ENCODE measurements around the gene PALLD.
A peak's percentile ranks its signal among the peaks of the same experiment; 100 is the strongest.

The PALLD gene

GRCh38 chr4:168831919-168832762 is 335.3 kb downstream of the PALLD start:
- peak; percentile 26 to 63 for DNase-seq (ENCODE audit: low read depth in 2 of 2)

GRCh38 chr4:168832763-168833575 is 336.1 kb downstream of the PALLD start:
- no peak for DNase-seq (ENCODE audit: low read depth in 2 of 2)

GRCh38 chr4:168833881-168834280 is 337.0 kb downstream of the PALLD start:
- DNase-seq (ENCODE audit: low read depth in 2 of 2) = no peak

GRCh38 chr4:168835880-168836454 is 339.1 kb downstream of the PALLD start:
- DNase-seq (ENCODE audit: low read depth in 2 of 2) = no peak

- no peak for DNase-seq (ENCODE audit: low read depth in 2 of 2)
Observed at GRCh38 chr4:168836490-168836889, 339.6 kb downstream of the PALLD start.

DNA sequence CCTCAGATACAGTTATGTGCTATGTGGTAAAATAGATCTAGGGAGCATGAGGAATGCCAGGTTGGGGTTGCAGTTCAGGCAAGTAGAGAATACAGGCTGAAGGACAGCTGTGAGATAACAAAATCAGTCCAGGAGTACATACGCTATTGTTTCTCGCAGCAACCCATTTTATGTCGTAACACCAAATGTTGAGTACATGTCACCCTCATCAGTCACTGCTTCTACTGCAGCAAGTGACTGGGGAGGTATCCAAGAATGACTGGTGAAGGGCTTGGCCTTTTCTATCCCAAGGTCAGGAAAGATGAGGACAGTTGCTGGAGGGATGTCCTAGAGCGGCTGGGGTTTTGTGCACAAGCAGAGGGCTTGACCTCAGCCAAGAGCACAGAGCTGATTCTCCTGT is 341.1 kb downstream of the PALLD start:
- no peak for DNase-seq (ENCODE audit: low read depth in 2 of 2)

GRCh38 chr4:168839758-168840391 is 343.0 kb downstream of the PALLD start:
- DNase-seq (ENCODE audit: low read depth in 2 of 2) = no peak

DNA sequence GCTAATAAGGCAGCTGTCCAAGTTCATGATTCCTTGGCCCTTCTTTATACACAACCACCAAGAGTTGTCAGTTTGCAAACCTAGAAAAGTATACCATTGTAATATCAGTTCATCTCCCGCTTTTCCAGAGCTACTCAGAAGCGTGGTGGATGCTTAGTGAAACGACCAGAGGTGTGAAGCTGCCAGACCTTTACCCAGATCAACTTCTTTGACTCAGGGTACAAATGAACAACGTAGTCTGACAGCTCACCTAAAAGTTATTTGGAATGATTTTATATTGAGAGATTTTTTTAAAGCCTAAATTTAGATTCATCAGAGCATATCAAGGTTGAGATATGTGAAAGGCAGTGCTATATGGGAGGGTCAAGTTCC is 343.5 kb downstream of the PALLD start:
- no peak for DNase-seq (ENCODE audit: low read depth in 2 of 2)

GRCh38 chr4:168841000-168841671 is 344.3 kb downstream of the PALLD start:
- DNase-seq (ENCODE audit: low read depth in 2 of 2) = no peak

DNA sequence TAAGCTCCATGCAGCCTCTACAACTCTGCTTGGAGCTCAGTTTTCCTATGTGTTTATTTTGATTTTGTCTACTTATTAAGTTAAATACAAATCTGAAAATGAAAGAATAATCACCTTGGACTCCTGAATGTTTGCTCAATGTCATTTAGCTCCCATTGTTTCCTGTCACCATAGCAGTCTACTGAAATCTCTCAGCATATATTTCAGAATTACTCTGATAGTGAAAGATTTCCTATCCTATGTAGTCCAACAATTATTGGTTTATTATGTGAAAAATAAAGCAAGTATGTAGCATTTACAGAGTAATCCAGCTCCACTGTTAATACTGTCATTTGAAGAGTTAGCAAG is 344.8 kb downstream of the PALLD start:
- no peak for DNase-seq (ENCODE audit: low read depth in 2 of 2)

GRCh38 chr4:168842186-168842585 is 345.3 kb downstream of the PALLD start:
- no peak for DNase-seq (ENCODE audit: low read depth in 2 of 2)

GRCh38 chr4:168843635-168844034 is 346.8 kb downstream of the PALLD start:
- no peak for DNase-seq (ENCODE audit: low read depth in 2 of 2)

DNA sequence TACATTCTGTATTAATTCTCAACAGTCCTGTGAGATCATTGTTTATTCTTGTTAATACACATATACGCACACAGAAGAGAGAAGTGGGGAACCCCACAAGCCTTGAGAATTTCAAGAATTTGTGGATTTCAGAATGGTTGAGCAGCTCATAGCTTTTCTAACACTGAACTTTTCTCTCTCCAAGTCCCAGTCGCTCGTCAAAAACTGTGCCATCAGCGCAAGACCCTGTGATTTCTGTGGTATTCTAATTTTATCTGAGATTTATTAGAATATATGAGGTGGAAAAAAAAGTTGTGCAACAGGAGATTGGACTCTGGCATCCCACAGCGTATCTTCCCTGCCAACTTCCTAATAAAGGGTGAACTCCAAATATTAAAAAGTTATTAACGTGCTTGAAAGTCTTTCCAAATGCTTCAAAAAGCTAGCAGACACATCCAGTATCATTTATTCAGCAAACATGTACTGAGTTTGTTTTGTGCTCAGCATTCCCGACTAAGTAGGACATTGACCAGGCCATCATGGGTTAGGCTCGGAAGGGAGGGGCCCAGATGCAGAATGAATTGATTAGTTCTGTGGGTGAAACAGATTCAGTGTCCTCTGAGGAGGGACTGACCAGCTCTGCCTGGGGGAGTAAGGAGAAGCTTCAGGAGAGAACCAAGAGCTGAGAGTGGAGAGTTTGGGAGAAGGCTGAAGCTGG is 347.6 kb downstream of the PALLD start:
- no peak for DNase-seq (ENCODE audit: low read depth in 2 of 2)

DNA sequence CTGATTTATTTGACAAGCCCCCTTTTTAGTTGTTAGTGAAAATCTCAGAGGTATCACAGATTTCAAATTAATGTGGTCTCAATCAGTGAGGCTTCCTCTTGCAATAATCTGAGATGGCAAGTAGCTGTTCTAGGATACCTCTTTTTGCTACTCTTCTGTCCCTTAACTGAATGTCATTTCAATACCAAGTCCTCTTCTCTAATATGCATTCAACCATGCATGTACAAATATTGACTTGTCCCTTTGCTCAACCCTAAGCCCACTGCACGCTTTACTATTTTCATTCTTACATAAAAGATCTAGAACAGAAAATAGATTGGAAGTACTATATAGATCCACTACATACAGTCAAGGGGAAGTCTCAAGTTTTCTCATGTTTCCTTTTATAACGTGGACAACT is 349.0 kb downstream of the PALLD start:
- DNase-seq (ENCODE audit: low read depth in 2 of 2) = no peak

DNA sequence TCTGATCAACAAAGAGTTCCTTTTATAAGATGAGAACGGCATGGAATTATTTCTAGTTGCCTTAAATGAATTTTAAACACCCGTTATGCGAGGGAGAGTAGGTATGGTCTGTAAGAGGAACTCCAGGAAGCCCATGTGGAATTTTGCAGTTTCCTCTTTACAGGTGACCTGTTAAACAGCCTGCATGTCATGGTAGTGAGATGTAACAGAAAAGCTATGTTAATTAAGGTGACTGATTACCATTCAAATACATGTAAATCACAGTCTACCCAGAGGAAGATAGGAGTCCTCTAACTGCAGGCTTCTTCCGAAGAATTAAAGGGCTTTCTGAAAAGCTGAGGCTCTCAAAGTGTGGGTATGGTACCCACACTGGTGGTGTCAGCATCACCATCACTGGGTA is 349.6 kb downstream of the PALLD start:
- DNase-seq (ENCODE audit: low read depth in 2 of 2) = no peak

DNA sequence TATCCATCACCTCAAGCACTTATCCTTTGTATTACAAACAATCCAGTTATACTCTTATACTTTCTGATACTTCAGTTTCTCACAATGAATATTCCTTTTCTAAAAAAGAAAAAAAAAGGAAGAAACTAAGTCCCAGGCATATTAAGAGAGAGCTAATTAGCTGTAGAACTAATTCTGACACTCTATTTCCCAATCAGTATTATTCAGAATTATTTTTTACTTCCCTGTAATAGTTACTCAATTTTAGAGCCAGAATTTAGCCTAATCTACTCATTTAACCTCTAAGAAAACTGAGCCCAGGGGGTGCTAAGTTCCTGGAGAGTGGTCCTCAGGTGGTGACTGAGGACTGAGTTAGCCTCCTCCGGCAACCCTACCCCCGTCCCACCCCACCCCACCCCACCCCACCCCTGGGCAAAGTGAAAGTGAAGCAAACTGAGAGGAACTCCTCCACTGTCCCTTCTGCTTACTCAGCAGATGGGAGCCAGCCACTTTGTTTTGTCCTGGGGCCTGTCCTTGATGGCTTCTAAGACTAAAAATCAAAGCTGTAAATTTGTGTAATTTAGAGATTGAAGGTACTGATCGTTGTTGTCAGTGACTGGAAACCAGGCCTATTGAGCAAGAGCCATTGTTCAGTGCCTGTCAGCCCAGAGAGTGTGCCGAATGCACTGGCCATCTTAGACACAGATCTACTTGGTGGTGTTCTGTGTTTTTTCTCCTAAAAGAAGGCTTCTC is 351.1 kb downstream of the PALLD start:
- DNase-seq (ENCODE audit: low read depth in 2 of 2) = no peak

DNA sequence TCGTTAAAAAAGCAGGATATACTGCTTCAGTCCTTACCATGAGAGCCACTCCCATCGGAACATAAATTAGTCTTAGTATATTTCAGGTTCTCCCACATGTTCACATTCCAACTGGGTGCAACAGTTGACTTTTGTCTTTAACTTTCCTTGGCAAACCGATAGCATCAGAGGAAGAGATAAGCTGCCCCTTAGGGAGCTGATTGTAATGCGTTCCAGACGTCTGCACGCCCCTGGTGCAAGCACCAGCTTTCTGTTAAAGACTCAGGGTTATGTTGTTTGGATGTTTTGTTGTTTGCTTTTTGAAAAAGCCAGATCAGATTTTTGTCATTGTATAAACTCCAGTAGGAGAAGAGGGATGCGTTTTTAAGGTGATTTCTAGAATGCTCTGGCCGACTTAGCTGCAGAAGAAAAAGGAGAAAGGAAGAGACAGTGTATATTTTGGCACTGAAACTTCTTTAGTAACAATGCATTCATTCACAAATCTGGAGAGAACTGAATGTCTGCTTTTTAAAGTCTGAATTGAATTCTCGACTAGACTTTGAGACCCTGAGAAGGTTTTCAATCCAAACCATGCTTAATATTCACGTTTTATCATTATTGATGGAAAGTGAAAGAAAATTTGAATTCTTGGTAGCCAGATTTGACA is 352.3 kb downstream of the PALLD start:
- no peak for DNase-seq (ENCODE audit: low read depth in 2 of 2)

GRCh38 chr4:168849997-168850396 is 353.1 kb downstream of the PALLD start:
- no peak for DNase-seq (ENCODE audit: low read depth in 2 of 2)

DNA sequence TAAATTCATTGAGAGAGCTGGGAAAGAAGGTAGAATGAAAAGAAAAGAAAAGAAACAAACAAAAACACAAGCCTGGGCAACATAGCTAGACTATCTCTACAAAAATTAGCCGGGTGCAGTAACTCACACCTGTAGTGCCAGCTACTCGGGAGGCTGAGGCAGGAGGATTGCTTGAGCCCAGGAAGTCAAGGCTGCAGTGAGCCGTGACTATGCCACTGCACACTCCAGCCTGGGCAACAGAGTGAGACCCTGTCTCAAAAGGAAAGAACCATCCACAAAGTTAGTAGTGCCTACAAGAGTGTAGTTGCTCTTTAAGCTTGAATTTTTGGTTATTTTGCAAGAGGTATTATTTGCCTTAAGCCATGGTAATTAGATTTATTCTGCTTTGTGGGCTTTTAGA is 355.5 kb downstream of the PALLD start:
- DNase-seq (ENCODE audit: low read depth in 2 of 2) = no peak

Measured in stimulated activated CD8-positive, alpha-beta memory T cell treated with anti-CD3 and anti-CD28 coated beads, Interleukin-2, amount 100 ng/mL, for 48 hours (primary cell).